T-helper 1 cell treated with Interleukin-12 subunit alpha and Interleukin-12 subunit beta and Interleukin-4 antibody, amounts not matched to agents 30 μg/mL and 1 μg/mL, for 36 hours (primary cell): ENCODE results near the gene TRAF3.
"Not testable (repeated sequence)": the region's sequence is repeated elsewhere in the genome, so short reads cannot be mapped to it uniquely, and the experiment has no call there.

Experiments used
- H3K27ac Mint-ChIP-seq: one replicate; pipeline ENCODE4 v1.8.0; 2021; ENCODE audit warnings: mild to moderate bottlenecking, mixed read lengths
- H3K27me3 Mint-ChIP-seq: one replicate; pipeline ENCODE4 v1.8.0; 2021; ENCODE audit warnings: low read depth, mixed read lengths
- H3K36me3 Mint-ChIP-seq: one replicate; pipeline ENCODE4 v1.8.0; 2021; ENCODE audit warnings: low read depth, mixed read lengths
- H3K4me1 Mint-ChIP-seq: one replicate; pipeline ENCODE4 v1.8.0; 2021; ENCODE audit warnings: low read depth, mixed read lengths
- H3K4me3 Mint-ChIP-seq: one replicate; pipeline ENCODE4 v1.8.0; 2021; ENCODE audit warnings: mild to moderate bottlenecking, moderate library complexity, mixed read lengths
- H3K9me3 Mint-ChIP-seq: one replicate; pipeline ENCODE4 v1.8.0; 2021; ENCODE audit warnings: mixed read lengths

The TRAF3 gene

DNA sequence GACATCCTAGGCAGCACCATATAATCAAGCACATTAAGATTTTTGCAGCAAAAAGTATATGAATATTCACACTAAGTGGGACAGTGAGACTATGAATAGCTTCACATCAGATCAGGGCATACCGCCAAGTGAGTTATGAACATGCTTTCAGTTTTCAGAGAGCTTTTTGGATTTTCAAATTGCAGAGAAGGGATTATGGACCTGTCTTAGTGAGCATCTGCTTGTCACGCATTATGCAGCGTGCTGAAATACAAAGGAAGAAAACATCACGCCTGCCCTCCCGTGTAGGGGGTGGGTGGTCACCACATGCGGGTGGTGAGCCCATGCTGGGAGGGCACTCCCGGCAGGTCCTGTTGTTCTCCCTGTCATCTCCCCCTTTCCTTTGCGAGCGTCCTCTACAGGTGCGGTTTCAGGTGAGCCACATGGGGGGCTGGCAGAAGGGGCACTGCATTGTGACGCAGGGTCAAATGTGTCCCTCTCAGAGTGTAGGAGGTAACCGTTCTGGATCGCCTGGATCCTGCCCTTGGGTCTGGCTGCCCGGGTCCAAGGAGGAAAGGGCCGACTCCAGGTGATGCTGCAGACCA, 42.6 kb downstream of the TRAF3 start:
- H3K4me3 Mint-ChIP-seq = peak overlapping the region; percentile 82
- H3K9me3 Mint-ChIP-seq = no peaks in the 10 kb centered on the region
- H3K4me1 Mint-ChIP-seq = peaks cover 71% of the 10 kb centered on the region
- H3K27me3 Mint-ChIP-seq = no peaks in the 10 kb centered on the region
- peak overlapping the region; percentile 96 for H3K27ac Mint-ChIP-seq
- H3K36me3 Mint-ChIP-seq = peaks cover 33% of the 10 kb centered on the region

DNA sequence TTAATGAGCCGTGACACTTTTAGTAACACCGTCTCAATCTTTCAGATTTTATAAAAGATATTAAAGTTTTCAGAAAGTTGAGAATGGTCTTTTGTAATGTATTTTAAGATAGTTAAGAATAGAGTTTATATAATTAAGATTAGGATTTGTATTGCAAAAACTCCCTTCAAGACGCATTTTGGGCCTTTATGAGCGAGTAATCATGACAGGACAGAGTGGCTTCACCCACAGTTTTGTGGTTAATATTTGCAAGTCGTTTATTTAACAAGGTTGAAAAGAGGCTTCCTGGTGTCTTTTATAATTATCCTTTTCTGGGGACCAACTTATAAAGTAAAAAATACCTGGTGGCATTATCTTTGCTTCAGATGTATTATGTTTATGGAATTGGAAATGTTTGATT, 44.0 kb downstream of the TRAF3 start:
- H3K27ac Mint-ChIP-seq = peak overlapping the region; percentile 63
- no peaks in the 10 kb centered on the region for H3K27me3 Mint-ChIP-seq
- no peaks in the 10 kb centered on the region for H3K9me3 Mint-ChIP-seq
- H3K4me3 Mint-ChIP-seq = peak overlapping the region; percentile 10
- H3K36me3 Mint-ChIP-seq = peaks cover 33% of the 10 kb centered on the region
- H3K4me1 Mint-ChIP-seq = peaks cover 72% of the 10 kb centered on the region

DNA sequence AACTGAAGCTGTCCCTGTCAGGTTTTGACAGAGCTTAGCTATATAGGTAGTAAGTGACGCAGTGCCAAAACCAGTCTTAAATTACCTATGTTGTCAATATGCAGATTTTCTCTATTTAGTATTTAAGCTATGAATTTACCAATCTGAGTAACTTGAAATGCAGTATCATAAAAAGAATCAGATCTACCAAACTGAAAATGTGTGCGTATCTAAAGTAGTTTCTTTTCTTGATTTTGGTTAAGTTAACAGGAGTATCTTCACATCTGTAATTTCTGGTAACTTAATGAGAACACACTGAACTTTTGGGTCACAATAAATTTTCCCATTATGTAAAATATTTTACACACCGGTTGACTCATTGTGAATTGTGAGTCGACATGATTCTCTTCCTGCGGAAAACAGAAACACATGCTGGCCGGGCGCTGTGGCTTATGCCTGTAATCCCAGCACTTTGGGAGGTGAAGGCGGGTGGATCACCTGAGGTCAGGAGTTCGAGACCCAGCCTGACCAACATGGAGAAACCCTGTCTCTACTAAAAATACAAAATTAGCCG, 45.1 kb downstream of the TRAF3 start:
- no peaks in the 10 kb centered on the region for H3K9me3 Mint-ChIP-seq
- peak overlapping the region; percentile 33 for H3K27ac Mint-ChIP-seq
- peaks cover 66% of the 10 kb centered on the region for H3K4me1 Mint-ChIP-seq
- H3K36me3 Mint-ChIP-seq = peaks cover 26% of the 10 kb centered on the region
- H3K4me3 Mint-ChIP-seq = peak overlapping the region; percentile 10
- no peaks in the 10 kb centered on the region for H3K27me3 Mint-ChIP-seq

DNA sequence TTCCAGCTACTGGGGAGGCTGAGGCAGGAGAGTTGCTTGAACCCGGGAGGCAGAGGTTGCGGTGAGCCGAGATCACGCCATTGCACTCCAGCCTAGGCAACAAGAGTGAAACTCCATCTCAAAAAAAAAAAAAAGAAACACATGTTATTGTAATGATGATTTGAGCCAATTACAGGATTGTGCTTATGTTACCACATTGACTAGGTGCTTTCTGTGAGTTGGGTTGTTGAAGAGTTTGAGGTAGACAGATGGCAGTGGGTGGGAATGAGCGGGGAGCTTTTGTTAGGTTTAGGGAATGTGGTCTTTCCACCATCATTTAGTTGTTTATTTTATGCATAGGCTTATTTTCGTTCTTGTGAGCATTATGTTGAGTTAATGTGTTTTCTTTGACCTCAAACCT, 45.6 kb downstream of the TRAF3 start:
- Mint-ChIP-seq H3K4me1 (peaks cover 61% of the 10 kb centered on the region), H3K36me3 (peaks cover 23% of the 10 kb centered on the region), H3K27ac (peak overlapping the region; percentile 33)
- not testable (repeated sequence) for H3K4me3 Mint-ChIP-seq, H3K9me3 Mint-ChIP-seq, H3K27me3 Mint-ChIP-seq

DNA sequence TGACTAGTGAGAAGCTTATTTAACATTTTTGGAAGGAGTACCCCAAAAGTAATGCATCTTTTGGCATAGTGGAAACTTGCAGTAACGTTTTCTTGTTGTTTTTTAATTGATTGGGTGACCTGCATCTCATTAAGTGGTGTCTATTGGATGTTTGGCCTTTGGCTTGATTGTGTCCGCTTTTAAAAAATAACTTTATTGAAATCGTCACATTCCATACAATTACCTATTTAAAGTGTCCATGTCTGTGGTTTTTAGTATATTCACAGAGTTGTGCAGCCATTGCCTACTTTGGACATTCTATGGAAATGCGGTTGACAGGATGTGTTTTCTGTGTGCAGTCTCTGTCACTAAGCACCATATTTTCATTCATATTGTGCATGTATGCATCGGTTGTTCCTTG, 46.3 kb downstream of the TRAF3 start:
- Mint-ChIP-seq H3K9me3 (no peaks in the 10 kb centered on the region), H3K4me1 (peaks cover 59% of the 10 kb centered on the region), H3K27ac (no peak overlapping the region), H3K27me3 (no peaks in the 10 kb centered on the region), H3K4me3 (no peak overlapping the region), H3K36me3 (peaks cover 20% of the 10 kb centered on the region)

DNA sequence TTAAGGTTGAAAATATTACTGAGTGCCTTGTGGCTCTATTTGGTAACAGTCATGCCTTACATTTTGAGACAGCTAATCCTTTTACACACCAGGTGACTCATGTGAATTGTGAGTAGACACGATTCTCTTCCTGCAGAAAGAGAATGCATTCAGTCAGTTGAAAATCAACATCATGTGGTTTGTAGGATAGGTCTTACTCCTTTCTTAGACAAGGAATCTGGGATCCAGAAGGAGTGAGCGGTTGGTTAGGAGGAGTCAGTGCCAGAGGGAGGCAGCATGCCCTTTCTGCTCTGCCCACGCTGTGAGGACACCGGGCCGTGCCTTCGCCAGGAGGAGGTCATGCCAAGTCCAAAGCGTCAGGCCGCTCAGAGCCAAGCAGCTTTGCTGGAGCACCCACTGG, 47.6 kb downstream of the TRAF3 start:
- Mint-ChIP-seq H3K4me3 (no peak overlapping the region), H3K9me3 (no peaks in the 10 kb centered on the region), H3K4me1 (peaks cover 59% of the 10 kb centered on the region)

DNA sequence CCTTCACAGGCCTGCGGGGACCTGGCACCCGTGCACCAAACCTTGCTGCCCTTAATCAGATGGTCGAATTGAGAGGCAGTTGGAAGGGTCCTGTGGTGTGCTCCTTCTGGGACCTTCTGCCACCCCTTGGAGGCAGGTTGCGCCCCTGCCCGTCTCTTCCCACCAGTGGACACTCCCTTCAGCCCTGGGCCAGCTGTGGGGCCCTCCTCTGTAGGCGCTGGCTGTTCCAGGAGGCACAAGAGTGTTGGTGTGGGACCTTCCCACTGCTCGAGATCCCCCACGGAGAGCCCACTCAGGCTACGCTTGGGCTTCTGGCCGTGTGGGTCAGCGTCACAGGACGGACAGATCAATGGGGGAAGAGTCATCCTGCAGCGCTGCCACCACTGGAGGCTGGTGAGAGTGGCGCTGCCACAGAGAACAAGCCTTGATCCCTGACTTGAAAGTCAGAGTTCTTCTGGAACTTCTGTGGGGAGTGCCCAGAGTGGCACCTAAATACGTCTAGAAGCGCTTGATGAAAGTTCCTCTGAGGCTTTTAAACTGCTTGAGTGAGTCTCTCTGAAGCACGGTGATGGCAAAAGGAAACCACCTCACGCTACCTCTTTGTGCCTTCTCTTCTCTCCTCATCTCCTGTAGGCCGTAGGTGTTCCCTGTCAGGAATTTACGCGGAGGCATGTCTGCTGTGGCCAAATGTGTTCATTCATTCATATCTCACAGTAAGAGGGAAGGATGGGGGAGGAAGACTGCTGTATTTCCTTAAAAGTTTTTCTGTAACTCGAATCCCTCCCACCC, 48.3 kb downstream of the TRAF3 start:
- Mint-ChIP-seq H3K27ac (peak overlapping the region; percentile 7), H3K4me1 (peaks cover 59% of the 10 kb centered on the region), H3K4me3 (no peak overlapping the region), H3K9me3 (no peaks in the 10 kb centered on the region), H3K27me3 (no peaks in the 10 kb centered on the region), H3K36me3 (peaks cover 15% of the 10 kb centered on the region)

More for the DNA sequence above, 47.6 kb downstream of the TRAF3 start:
- peaks cover 14% of the 10 kb centered on the region for H3K36me3 Mint-ChIP-seq
- no peaks in the 10 kb centered on the region for H3K27me3 Mint-ChIP-seq
- no peak overlapping the region for H3K27ac Mint-ChIP-seq

DNA sequence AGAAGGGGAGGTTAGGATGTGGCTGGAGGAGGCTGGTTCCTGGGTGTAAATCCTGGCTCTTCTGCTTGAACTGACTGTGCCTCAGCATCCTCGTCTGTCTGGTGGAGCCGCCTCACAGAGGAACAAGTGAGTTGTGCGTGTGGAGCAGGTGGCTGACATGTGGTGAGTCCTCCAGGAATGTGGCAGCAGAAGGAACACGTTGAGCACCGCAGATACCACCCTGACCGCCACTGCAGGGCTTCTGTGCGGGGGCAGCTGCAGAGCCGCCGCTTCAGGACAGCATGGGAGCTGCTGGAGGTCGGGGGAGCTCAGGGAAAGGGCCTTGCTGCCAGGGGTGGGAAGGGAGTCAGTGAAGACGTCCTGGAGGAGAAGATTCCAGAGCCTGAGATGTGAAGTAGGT, 48.9 kb downstream of the TRAF3 start:
- Mint-ChIP-seq H3K27me3 (no peaks in the 10 kb centered on the region), H3K36me3 (peaks cover 19% of the 10 kb centered on the region), H3K4me1 (peaks cover 60% of the 10 kb centered on the region), H3K27ac (peak overlapping the region; percentile 7), H3K4me3 (no peak overlapping the region), H3K9me3 (no peaks in the 10 kb centered on the region)

DNA sequence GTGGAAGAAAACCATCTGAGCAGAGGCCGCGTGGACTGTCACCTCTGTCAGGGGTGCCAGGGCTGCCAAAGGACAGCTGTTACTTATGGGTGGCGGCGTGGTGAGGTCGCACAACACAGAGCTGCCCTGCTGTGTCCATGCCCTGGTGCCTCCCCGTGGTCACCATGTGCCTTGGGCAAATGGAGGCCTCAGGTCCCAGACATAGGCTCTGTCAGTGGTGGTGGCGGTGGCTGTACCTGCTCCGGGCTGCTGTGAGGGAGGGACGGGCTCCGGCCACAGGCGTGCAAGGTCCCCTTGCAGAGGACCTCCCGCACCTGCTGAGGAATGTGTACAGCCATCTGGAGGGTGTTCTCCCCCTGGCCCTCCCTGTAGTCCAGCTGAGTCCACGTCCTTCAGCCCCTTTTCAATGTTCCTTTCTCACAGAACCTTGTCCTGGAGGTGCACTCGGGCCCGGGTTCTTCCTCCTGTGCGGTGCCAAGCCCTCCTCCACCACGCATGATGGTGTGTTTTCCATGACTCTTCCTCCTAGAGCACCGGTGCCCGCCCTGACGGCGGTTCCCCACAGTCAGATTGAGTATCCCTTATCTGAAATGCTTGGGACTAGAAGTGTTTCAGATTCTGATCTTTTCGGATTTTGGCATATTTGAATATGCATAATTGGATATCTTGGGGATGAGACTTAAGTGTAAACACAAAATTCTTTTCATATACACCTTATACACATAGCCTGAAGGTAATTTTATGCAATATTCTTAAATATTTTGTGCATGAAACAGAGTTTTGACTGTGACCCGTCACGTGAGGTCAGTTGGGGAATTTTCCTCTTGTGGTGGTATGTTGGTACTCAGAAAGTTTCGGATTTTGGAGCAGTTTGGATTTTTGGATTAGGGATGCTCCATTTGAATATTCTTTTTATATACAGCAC, 49.8 kb downstream of the TRAF3 start:
- H3K27me3 Mint-ChIP-seq = no peaks in the 10 kb centered on the region
- H3K27ac Mint-ChIP-seq = no peak overlapping the region
- no peaks in the 10 kb centered on the region for H3K9me3 Mint-ChIP-seq
- peaks cover 24% of the 10 kb centered on the region for H3K36me3 Mint-ChIP-seq
- H3K4me3 Mint-ChIP-seq = no peak overlapping the region
- H3K4me1 Mint-ChIP-seq = peaks cover 61% of the 10 kb centered on the region

DNA sequence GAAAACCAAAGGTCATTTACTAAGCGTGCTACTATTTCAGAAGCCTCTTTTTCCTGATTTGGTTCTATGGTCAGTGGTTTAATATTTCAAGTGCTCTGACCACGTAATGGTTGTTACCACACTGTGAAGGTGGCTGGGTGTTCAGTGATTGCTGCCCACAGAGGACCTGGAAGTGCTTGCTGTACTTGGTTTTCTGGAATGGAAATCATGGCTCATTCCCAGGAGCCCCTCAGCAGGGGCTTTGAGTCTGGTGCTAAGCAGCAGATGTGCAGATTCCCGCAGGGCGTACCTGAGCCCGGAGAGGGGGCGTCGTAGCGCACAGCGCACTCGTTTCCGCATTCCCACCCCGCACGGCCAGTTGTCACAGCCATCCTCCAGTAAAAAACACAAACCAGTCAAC, 50.5 kb downstream of the TRAF3 start:
- Mint-ChIP-seq H3K4me3 (no peak overlapping the region), H3K27ac (no peak overlapping the region), H3K27me3 (no peaks in the 10 kb centered on the region), H3K4me1 (peaks cover 56% of the 10 kb centered on the region), H3K36me3 (peaks cover 24% of the 10 kb centered on the region), H3K9me3 (no peaks in the 10 kb centered on the region)

DNA sequence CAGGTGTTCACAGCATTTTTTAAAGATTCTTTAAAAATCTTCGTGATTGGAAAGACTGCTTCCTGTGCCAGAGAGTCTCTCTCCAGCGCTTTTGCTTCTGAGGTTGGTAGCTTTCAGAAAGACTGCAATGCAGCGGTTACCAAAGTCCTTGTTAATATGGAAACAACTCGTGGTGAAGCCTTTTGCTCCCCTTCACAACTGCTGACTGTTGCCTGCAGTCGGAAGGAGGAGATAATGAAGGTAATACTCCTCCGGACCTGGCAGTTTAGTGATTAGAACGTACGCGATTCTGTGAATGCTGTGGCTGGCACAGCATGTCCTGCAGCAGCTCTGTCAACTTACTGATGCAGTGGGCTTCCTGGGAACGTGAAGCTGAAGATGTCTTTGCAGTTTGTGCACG, 50.9 kb downstream of the TRAF3 start:
- H3K36me3 Mint-ChIP-seq = peaks cover 20% of the 10 kb centered on the region
- H3K9me3 Mint-ChIP-seq = no peaks in the 10 kb centered on the region
- no peaks in the 10 kb centered on the region for H3K27me3 Mint-ChIP-seq
- peaks cover 54% of the 10 kb centered on the region for H3K4me1 Mint-ChIP-seq
- no peak overlapping the region for H3K27ac Mint-ChIP-seq
- H3K4me3 Mint-ChIP-seq = no peak overlapping the region

DNA sequence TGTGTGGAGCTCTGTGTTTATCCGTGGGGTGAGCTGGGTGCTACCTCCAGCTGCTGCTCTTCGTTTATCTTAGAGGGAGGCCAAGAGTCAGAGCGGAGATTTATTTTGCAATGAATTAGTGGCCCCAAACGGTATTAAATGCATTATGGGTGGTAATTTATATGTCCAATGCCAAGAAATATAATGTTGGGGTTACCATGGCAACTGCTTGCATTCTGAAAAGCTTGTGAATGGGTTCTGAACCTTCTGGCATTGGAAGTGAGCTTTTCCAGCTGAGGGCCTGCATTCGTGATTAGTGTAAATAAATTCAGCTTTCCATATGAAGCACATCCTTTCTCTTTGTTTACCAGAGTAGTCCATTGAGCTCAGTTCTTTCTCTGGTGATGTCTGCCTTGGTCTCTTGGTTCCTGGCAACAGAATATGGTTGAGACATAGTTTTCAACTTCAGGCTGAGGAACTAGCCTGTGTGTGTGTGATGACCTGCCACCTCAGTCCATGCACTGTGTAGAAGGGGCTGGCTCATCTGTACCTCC, 51.8 kb downstream of the TRAF3 start:
- Mint-ChIP-seq H3K27me3 (no peaks in the 10 kb centered on the region), H3K9me3 (no peaks in the 10 kb centered on the region), H3K27ac (no peak overlapping the region), H3K4me1 (peaks cover 50% of the 10 kb centered on the region), H3K36me3 (peaks cover 22% of the 10 kb centered on the region), H3K4me3 (no peak overlapping the region)

DNA sequence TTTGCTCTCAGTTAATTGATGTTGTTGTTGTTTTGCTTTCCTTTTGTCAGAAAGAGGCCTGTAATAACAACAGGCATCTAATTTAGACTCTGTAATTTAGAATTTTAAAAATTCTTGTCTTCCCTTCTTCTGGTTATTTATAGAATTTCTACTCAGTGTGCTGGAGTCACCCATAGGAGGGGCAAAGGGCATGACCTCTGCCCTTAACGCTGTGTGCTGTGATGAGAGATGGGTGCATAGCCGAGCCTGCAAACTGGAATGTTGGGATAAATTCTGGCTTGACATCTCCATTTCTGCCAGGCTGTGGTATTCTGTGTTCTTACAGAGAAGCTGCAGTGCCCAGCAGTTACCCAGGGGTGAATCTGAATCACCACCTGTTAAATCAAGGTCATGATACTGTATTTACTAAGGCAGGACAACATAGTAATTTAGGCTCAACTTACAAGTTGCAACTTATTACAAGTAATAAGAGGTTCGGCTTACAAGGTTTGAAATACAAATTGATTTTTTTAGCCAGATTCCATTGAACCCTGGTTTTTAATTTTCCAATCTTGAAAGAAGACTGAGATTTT, 53.3 kb downstream of the TRAF3 start:
- peaks cover 48% of the 10 kb centered on the region for H3K4me1 Mint-ChIP-seq
- H3K27ac Mint-ChIP-seq = peak overlapping the region; percentile 81
- no peak overlapping the region for H3K4me3 Mint-ChIP-seq
- H3K9me3 Mint-ChIP-seq = no peaks in the 10 kb centered on the region
- no peaks in the 10 kb centered on the region for H3K27me3 Mint-ChIP-seq
- H3K36me3 Mint-ChIP-seq = peaks cover 32% of the 10 kb centered on the region
